Brain microvascular endothelial cell (primary cell): ENCODE data around the gene GINS1.

Experiments used
- DNase-seq: peaks from one replicate; pipeline ENCODE4 v3.0.0-alpha.2; 2020
- H3K27ac ChIP-seq: fragments of 250-450 bp; sonication (Bioruptor Pico); 2 replicates; pipeline ENCODE4 v1.5.1; 2020; ENCODE audit warnings: mild to moderate bottlenecking, moderate library complexity
- H3K27me3 ChIP-seq: fragments of 250-450 bp; sonication (Bioruptor Pico); replicated peaks from 2 replicates; pipeline ENCODE4 v1.5.1; 2020; ENCODE audit warnings: mild to moderate bottlenecking
- H3K36me3 ChIP-seq: fragments of 250-450 bp; sonication (Bioruptor Pico); replicated peaks from 2 replicates; pipeline ENCODE4 v1.5.1; 2020; ENCODE audit warnings: mild to moderate bottlenecking
- H3K4me3 ChIP-seq: 2 replicates; pipeline ENCODE4 v1.5.1; 2011; ENCODE audit warnings: low read depth, mild to moderate bottlenecking, control low read depth, low read length, moderate library complexity
- CTCF ChIP-seq: IDR thresholded peaks from 2 replicates; pipeline ENCODE4 v1.5.1; 2011; ENCODE audit warnings: low read depth, mild to moderate bottlenecking, moderate library complexity, low read length, control low read depth, inconsistent platforms; ENCODE audit errors: missing control alignments
- in situ Hi-C: cut with HindIII; loops from 2 replicates; pipeline ENCODE4 v1.10.0; 2017; ENCODE audit warnings: low sequenced_read_pairs, low pct_ligation_motif_present

Gene GINS1

DNA sequence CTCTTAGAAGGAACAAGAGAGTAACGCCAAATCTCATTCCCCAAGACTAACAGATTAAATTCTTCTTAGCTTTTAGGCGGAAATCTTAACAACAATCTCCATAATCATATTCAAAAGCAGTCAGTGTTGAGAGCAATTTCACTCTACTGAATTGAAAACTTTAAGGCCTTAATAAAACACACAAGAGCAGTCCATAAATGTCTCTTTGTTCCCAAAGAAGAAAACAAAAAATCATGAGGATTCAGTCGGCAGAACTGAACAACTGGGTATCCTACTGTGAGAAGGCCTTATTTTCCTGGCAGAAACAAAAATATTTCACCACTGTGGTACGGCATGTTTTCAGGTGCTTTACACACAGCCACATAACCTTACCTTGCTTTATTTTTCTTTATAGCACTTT is 31.2 kb upstream of the GINS1 start:
- no peak for DNase-seq
- no peak for TF ChIP-seq CTCF
- Histone ChIP-seq H3K27ac (no peak overlapping the region), H3K4me3 (no peak overlapping the region), H3K27me3 (no peaks in the 10 kb centered on the region), H3K36me3 (no peaks in the 10 kb centered on the region)
- in situ Hi-C loops: no loop called here

GRCh38 chr20:25376886-25377285 is 30.6 kb upstream of the GINS1 start:
- Histone ChIP-seq H3K27me3 (no peaks in the 10 kb centered on the region), H3K27ac (no peak overlapping the region), H3K4me3 (no peak overlapping the region), H3K36me3 (no peaks in the 10 kb centered on the region)
- DNase-seq: no peak
- in situ Hi-C loops: no loop called here
- TF ChIP-seq CTCF: no peak

- Histone ChIP-seq H3K36me3 (no peaks in the 10 kb centered on the region), H3K27me3 (no peaks in the 10 kb centered on the region), H3K4me3 (no peak overlapping the region), H3K27ac (no peak overlapping the region)
- in situ Hi-C loops: no loop called here
- no peak for TF ChIP-seq CTCF
- DNase-seq: no peak
Observed at GRCh38 chr20:25378189-25378883, 29.1 kb upstream of the GINS1 start.

GRCh38 chr20:25378884-25379733 is 28.4 kb upstream of the GINS1 start:
- Histone ChIP-seq H3K4me3 (no peak overlapping the region), H3K27ac (no peak overlapping the region), H3K36me3 (no peaks in the 10 kb centered on the region), H3K27me3 (no peaks in the 10 kb centered on the region)
- TF ChIP-seq CTCF: no peak
- in situ Hi-C loops: no loop called here
- no peak for DNase-seq

- H3K4me3 ChIP-seq: no peak overlapping the region
- no peaks in the 10 kb centered on the region for H3K36me3 ChIP-seq
- no peak overlapping the region for H3K27ac ChIP-seq
- TF ChIP-seq CTCF: no peak
- in situ Hi-C loops: no loop called here
- DNase-seq: no peak
- no peaks in the 10 kb centered on the region for H3K27me3 ChIP-seq
Observed at GRCh38 chr20:25380945-25381614, 26.4 kb upstream of the GINS1 start.
